ENCODE measurements around the gene GNA12. TPM values are rescaled to one million over a fixed set of nuclear protein-coding genes. Genes with fewer than 3 reads are reported as not detected.

Gene GNA12
- total RNA-seq, 4 donors from 2014 or later, result 22.5 to 63.2 (median 35.1) TPM

DNA sequence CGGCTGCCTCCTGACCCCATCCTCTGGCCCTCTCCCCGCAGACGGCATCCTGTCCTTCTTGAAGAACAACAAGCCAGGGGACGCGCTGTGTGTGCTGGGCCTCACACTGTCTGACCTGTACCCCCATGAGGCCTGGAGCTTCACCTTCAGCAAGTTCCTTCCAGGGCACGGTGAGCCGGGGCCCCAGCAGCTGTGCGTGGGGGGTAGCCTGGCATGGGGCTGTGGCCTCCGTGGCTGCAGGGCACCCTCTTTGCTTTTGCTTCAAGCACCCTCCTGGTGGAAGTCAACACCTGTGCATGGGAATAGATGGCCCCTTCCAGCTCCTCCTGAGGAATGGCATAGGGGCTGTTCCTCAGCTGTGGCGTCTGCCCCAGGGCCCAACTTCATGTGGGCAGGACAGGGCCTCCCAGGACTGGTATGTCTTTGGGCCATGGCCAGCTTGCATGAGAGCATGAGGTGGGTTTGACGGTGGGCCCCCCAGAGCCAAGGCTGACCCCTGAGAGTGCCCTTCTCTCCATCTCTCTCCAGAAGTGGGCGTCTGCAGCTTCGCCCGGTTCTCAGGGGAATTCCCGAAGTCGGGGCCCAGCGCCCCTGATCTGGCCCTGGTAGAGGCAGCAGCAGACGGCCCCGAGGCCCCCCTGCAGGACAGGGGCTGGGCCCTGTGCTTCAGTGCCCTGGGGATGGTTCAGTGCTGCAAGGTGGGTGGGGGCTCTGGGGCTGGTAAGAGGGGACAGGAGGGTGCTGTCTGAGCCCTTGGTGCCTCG, 135.4 kb downstream of the GNA12 start:
- TF ChIP-seq, protein P1, sequence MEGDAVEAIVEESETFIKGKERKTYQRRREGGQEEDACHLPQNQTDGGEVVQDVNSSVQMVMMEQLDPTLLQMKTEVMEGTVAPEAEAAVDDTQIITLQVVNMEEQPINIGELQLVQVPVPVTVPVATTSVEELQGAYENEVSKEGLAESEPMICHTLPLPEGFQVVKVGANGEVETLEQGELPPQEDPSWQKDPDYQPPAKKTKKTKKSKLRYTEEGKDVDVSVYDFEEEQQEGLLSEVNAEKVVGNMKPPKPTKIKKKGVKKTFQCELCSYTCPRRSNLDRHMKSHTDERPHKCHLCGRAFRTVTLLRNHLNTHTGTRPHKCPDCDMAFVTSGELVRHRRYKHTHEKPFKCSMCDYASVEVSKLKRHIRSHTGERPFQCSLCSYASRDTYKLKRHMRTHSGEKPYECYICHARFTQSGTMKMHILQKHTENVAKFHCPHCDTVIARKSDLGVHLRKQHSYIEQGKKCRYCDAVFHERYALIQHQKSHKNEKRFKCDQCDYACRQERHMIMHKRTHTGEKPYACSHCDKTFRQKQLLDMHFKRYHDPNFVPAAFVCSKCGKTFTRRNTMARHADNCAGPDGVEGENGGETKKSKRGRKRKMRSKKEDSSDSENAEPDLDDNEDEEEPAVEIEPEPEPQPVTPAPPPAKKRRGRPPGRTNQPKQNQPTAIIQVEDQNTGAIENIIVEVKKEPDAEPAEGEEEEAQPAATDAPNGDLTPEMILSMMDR (IDR thresholded peaks at IDR 0.05), result no peak
- TF ChIP-seq POLR2A (IDR thresholded peaks at IDR 0.05), result no peak
- TF ChIP-seq EP300 (IDR thresholded peaks at IDR 0.05), result no peak
- Histone ChIP-seq H3K27ac (no peak overlapping the region), H3K4me1 (peaks cover 0 to 10% (median 7%) of the 10 kb centered on the region in 3 donors), H3K36me3 (no peaks in the 10 kb centered on the region), H3K27me3 (no peaks in the 10 kb centered on the region), H3K4me3 (no peak overlapping the region), H3K9me3 (no peaks in the 10 kb centered on the region)
- ATAC-seq, result no peak
- WGBS, 2 donors (ENCODE audit: low coverage in 1 of 2), result 100% methylated on average over 5 of the region's 20 CpGs; no CpG with 5 or more reads in 1 of the 2 donors

GRCh38 chr7:2708041-2708440, 136.1 kb downstream of the GNA12 start:
- H3K9me3 ChIP-seq, result no peaks in the 10 kb centered on the region
- H3K27ac ChIP-seq, result no peak overlapping the region
- ATAC-seq, result no peak
- TF ChIP-seq POLR2AphosphoS5 (IDR thresholded peaks at IDR 0.05), result no peak
- no peak for TF ChIP-seq POLR2A (IDR thresholded peaks at IDR 0.05)
- TF ChIP-seq EP300 (IDR thresholded peaks at IDR 0.05), result no peak
- TF ChIP-seq, protein P1 (IDR thresholded peaks at IDR 0.05), result no peak
- 60 to 90% methylated on average over 1 to 2 of the region's 10 CpGs for WGBS, 2 donors (ENCODE audit: low coverage in 1 of 2)
- H3K4me1 ChIP-seq, result peaks cover 0 to 10% (median 7%) of the 10 kb centered on the region in 3 donors
- H3K4me3 ChIP-seq, result no peak overlapping the region
- H3K36me3 ChIP-seq, result no peaks in the 10 kb centered on the region
- no peaks in the 10 kb centered on the region for H3K27me3 ChIP-seq

GRCh38 chr7:2707481-2707880, 136.6 kb downstream of the GNA12 start:
- 79 to 83% methylated on average over 4 to 8 of the region's 8 CpGs for WGBS, 2 donors (ENCODE audit: low coverage in 1 of 2)
- no peaks in the 10 kb centered on the region for H3K9me3 ChIP-seq
- H3K27me3 ChIP-seq, result no peaks in the 10 kb centered on the region
- H3K4me3 ChIP-seq, result no peak overlapping the region
- no peak for ATAC-seq
- peaks cover 0 to 10% (median 7%) of the 10 kb centered on the region in 3 donors for H3K4me1 ChIP-seq
- H3K27ac ChIP-seq, result no peak overlapping the region
- H3K36me3 ChIP-seq, result no peaks in the 10 kb centered on the region
- TF ChIP-seq, protein P1 (IDR thresholded peaks at IDR 0.05), result no peak
- TF ChIP-seq EP300 (IDR thresholded peaks at IDR 0.05) (no peak), POLR2A (IDR thresholded peaks at IDR 0.05) (no peak), POLR2AphosphoS5 (IDR thresholded peaks at IDR 0.05) (no peak)

DNA sequence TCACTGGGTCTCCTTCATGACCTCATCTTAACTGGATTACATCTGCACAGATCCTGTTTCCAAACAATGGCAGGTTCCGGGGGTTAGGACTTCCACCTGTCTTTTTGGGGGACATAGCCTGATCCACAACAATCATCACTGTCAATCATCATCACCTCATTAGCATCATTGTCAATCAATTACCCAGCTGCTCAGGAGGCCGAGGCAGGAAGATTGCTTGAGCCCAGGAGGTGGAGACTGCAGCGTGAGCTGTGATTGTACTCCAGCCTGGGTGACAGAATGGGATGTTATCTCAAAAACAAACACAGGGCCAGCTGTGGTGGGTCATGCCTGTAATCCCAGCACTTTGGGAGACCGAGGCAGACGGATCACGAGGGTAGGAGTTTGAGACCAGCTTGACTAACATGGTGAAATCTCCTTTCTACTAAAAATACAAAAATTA, 137.4 kb downstream of the GNA12 start:
- no peak overlapping the region for H3K4me3 ChIP-seq
- no peaks in the 10 kb centered on the region for H3K36me3 ChIP-seq
- no peak for ATAC-seq
- WGBS, 2 donors (ENCODE audit: low coverage in 1 of 2), result 61 to 66% methylated on average over 3 to 5 of the region's 6 CpGs
- H3K27ac ChIP-seq, result no peak overlapping the region
- H3K27me3 ChIP-seq, result no peaks in the 10 kb centered on the region
- TF ChIP-seq EP300 (IDR thresholded peaks at IDR 0.05) (no peak), POLR2A (IDR thresholded peaks at IDR 0.05) (no peak), POLR2AphosphoS5 (IDR thresholded peaks at IDR 0.05) (no peak)
- peaks cover 0 to 10% (median 7%) of the 10 kb centered on the region in 3 donors for H3K4me1 ChIP-seq
- H3K9me3 ChIP-seq, result no peaks in the 10 kb centered on the region

- Histone ChIP-seq H3K27me3 (no peaks in the 10 kb centered on the region), H3K36me3 (no peaks in the 10 kb centered on the region), H3K4me3 (no peak overlapping the region), H3K9me3 (no peaks in the 10 kb centered on the region), H3K4me1 (peaks cover 0 to 10% (median 7%) of the 10 kb centered on the region in 3 donors), H3K27ac (no peak overlapping the region)
- no peak for ATAC-seq
- TF ChIP-seq EP300 (IDR thresholded peaks at IDR 0.05) (no peak), POLR2A (IDR thresholded peaks at IDR 0.05) (no peak), POLR2AphosphoS5 (IDR thresholded peaks at IDR 0.05) (no peak)
- TF ChIP-seq, protein P1 (IDR thresholded peaks at IDR 0.05), result no peak
- 72% methylated on average over 4 of the region's 14 CpGs; no CpG with 5 or more reads in 1 of the 2 donors for WGBS, 2 donors (ENCODE audit: low coverage in 1 of 2)
These were observed 138.6 kb downstream of the GNA12 start for GRCh38 chr7:2705371-2706096.

Data from gastroesophageal sphincter (tissue), 4 donors.